ENCODE measurements around the gene ENC1. TPM values are rescaled to one million over a fixed set of nuclear protein-coding genes. Genes with fewer than 3 reads are reported as not detected.

The ENC1 gene
- total RNA-seq, 1 donor from 2014 or later: 6.6 TPM

DNA sequence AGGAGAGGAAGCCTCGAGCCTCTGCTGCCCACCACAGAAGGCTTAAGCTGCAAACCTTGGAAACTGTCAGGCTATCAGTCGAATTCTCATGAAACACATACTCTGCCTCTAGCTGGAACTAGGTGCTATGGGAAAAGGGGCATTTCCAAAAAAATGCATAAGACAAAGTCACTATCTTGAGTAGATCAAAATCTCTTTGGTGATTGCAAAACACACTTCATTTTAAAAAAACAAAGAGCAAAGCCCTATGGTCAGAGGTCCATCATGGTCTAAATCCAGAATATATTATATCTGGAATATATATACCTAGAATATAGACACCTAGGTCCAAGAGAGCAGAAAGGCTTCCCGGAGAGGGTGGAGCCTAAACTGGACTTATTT is 59.8 kb downstream of the ENC1 start:
- no peak for DNase-seq
- Mint-ChIP-seq H3K27ac (no peak overlapping the region), H3K4me1 (peaks cover 22% of the 10 kb centered on the region), H3K27me3 (peaks cover 11% of the 10 kb centered on the region), H3K4me3 (no peak overlapping the region), H3K9me3 (no peaks in the 10 kb centered on the region), H3K36me3 (ENCODE audit: low read depth) (no peaks in the 10 kb centered on the region)
- ChIA-PET POLR2A (no interaction called here), CTCF (no interaction called here)
- no peak for ATAC-seq (ENCODE audit: low read depth)
- TF ChIP-seq, protein P1, sequence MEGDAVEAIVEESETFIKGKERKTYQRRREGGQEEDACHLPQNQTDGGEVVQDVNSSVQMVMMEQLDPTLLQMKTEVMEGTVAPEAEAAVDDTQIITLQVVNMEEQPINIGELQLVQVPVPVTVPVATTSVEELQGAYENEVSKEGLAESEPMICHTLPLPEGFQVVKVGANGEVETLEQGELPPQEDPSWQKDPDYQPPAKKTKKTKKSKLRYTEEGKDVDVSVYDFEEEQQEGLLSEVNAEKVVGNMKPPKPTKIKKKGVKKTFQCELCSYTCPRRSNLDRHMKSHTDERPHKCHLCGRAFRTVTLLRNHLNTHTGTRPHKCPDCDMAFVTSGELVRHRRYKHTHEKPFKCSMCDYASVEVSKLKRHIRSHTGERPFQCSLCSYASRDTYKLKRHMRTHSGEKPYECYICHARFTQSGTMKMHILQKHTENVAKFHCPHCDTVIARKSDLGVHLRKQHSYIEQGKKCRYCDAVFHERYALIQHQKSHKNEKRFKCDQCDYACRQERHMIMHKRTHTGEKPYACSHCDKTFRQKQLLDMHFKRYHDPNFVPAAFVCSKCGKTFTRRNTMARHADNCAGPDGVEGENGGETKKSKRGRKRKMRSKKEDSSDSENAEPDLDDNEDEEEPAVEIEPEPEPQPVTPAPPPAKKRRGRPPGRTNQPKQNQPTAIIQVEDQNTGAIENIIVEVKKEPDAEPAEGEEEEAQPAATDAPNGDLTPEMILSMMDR (IDR thresholded peaks at IDR 0.05): no peak
- intact Hi-C loops (cut with micrococcal nuclease): no loop called here

DNA sequence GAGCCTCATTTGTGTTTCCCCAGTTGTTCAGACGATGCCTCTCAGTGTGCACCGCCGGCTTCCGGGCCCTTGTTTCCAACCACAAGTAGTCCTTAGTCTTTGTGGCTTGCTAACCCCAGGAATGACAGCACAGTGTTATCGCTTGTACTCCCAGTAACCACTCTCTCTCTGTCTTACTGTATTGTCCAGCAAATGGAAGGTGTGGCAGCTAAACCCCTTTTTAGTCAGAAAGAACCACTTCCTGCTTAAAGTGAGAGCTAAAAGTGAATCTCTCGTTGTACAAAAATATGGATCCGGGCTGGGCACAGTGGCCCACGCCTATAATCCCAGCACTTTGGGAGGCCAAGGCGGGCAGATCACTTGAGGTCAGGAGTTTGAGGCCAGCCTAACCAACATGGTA is 61.3 kb downstream of the ENC1 start:
- intact Hi-C loops (cut with micrococcal nuclease): no loop called here
- Mint-ChIP-seq H3K4me1 (peaks cover 18% of the 10 kb centered on the region), H3K4me3 (peak overlapping the region; percentile 11), H3K27me3 (peaks cover 12% of the 10 kb centered on the region), H3K36me3 (ENCODE audit: low read depth) (no peaks in the 10 kb centered on the region), H3K27ac (no peak overlapping the region), H3K9me3 (no peaks in the 10 kb centered on the region)
- no peak for DNase-seq
- POLR2A ChIA-PET: interaction anchor here (1.1 kb wide), 1 partner anchor 61 kb away, joined by 3 read pairs; the partner anchor contains the start of gene ENC1
- no peak for ATAC-seq (ENCODE audit: low read depth)
- TF ChIP-seq, protein P1 (IDR thresholded peaks at IDR 0.05): no peak
- CTCF ChIA-PET: no interaction called here

DNA sequence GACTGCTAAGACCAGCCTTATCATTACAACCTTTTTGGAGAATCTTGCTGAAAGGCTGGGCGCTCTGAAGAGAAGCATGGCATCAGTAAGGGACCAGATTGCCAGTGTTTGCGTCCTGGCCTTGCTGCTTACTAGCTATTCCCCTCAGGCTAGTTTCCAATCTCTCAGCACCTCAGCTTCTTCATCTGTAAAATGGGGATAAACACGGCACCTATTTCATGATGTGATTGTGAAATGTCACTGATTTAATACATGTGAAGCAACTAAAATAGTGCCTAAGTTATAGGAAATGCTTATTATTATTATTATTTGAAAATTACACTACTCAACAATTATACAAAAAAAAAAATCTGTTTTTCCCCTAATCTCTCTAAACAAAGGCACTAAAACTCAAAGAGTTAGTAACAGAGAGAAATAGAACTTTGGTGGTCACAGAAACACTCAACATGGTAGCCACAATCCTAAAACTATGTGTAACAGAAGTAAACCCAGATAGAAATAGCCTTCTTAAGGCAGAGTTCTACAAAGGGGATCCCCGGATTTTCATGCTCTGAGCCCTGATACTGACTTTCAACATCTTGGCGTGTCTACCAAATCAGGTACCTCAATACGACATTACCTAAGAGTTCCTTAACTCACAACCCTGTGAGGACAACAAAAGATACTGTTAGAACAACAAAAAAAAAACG is 62.0 kb downstream of the ENC1 start:
- no peaks in the 10 kb centered on the region for H3K36me3 Mint-ChIP-seq (ENCODE audit: low read depth)
- CTCF ChIA-PET: no interaction called here
- ATAC-seq (ENCODE audit: low read depth): no peak
- H3K9me3 Mint-ChIP-seq: no peaks in the 10 kb centered on the region
- peaks cover 11% of the 10 kb centered on the region for H3K27me3 Mint-ChIP-seq
- TF ChIP-seq, protein P1 (IDR thresholded peaks at IDR 0.05): no peak
- H3K4me1 Mint-ChIP-seq: peaks cover 18% of the 10 kb centered on the region
- no peak overlapping the region for H3K4me3 Mint-ChIP-seq
- intact Hi-C loops (cut with micrococcal nuclease): no loop called here
- no peak overlapping the region for H3K27ac Mint-ChIP-seq
- DNase-seq: no peak
- POLR2A ChIA-PET: interaction anchor here (1.1 kb wide), 1 partner anchor 62 kb away, joined by 3 read pairs; the partner anchor contains the start of gene ENC1

Other genes starting within 250 kb of the ENC1 start
- gene HEXB, start 44.5 kb upstream of the ENC1 start, total RNA-seq: 34.5 and 43.2 TPM in 2 replicates
- gene GFM2, start 126.4 kb upstream of the ENC1 start, total RNA-seq: 19.3 and 21.8 TPM in 2 replicates
- 126 and 132 TPM in 2 replicates for gene NSA2, start 126.5 kb upstream of the ENC1 start, total RNA-seq
- gene FAM169A, start 225.7 kb upstream of the ENC1 start, total RNA-seq: 8.2 TPM in 2 replicates

All from activated B cell treated with CpG ODN at 0.5 μM for 24 hours (primary cell).